ENCODE measurements around the gene CH25H.
"Not testable (repeated sequence)": the region's sequence is repeated elsewhere in the genome, so short reads cannot be mapped to it uniquely, and the experiment has no call there.

Gene CH25H

DNA sequence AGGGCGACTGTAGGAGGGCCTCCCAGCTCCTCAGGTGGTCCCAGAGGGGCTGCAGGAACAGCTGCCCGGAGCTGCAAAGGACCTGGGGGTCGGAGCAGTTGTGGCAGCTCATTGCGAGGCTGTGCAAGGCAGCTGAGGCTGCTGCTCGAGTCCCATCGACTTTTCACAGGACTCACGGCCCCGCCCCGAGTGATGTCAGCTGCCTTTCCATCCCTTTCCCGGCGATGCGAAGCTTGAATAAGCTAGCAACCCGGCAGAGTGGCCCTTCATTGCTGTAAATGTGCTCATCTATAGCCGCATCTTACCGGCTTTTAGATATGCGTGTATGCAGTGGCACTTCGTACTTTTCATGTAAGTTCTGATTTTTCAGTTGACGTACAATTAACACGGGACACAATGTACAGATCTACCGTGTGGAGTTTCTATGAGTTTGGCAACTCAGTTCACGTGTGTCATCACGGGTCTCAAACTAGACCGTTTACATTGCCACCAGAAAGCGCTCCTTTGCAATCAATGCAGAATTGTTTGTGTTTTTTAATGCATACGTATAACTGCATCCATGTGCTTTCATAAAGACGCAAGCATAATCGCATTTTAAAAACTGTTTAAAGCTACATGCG is at the start of gene CH25H:
TSS of gene CH25H (minus strand) at position 137 of the 620 bp plus-strand sequence. CDS start at position 112, 25 bp downstream.
- Histone ChIP-seq H3K9ac (ENCODE audit: low read length in 2 of 2) (peak within 1 kb of the TSS; percentile 44 to 66), H3K27me3 (ENCODE audit: control insufficient read depth in 1 of 2, insufficient read depth in 2 of 2, low read length in 2 of 2) (peaks cover 21% of the 10 kb centered on the region in 2 donors), H3K27ac (ENCODE audit: low read length) (peak within 1 kb of the TSS; percentile 53)

DNA sequence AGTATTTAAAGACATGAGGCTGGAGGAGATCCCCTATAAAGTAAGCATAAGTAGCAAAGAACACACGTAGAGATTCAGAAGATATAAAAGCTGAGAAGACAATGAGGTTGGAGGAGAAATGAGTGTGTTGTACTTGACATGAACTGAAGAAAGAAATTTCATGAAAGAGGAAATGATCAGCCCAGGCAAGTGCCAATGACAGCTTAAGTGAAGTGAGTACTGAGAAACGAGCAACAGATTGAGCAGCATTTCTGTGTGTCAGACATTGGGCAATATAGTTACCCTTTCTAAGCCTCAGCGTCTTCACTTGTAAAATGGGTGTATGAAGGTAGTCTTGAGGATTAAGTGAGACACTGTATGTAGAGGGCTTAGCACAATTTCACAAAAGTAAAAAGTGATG is 49.2 kb upstream of the CH25H start:
- Histone ChIP-seq H3K4me1 (ENCODE audit: control insufficient read depth, insufficient read depth, low read length) (peaks cover 3% of the 10 kb centered on the region), H3K36me3 (ENCODE audit: control insufficient read depth in 2 of 2, insufficient read depth in 2 of 2, low read length in 2 of 2) (no peaks in the 10 kb centered on the region), H3K9ac (ENCODE audit: low read length in 2 of 2) (no peak overlapping the region), H3K27ac (ENCODE audit: low read length) (no peak overlapping the region), H3K9me3 (ENCODE audit: control insufficient read depth in 2 of 2, low read length in 2 of 2) (no peaks in the 10 kb centered on the region), H3K4me3 (ENCODE audit: low read length in 2 of 2) (no peak overlapping the region), H3K27me3 (ENCODE audit: control insufficient read depth in 1 of 2, insufficient read depth in 2 of 2, low read length in 2 of 2) (no peaks in the 10 kb centered on the region)

More for the DNA sequence above, at the start of gene CH25H:
- Histone ChIP-seq H3K4me1 (ENCODE audit: control insufficient read depth, insufficient read depth, low read length) (peaks cover 16% of the 10 kb centered on the region), H3K9me3 (ENCODE audit: control insufficient read depth in 2 of 2, low read length in 2 of 2) (no peaks in the 10 kb centered on the region), H3K4me3 (ENCODE audit: low read length in 2 of 2) (peak within 1 kb of the TSS; percentile 81 to 86), H3K36me3 (ENCODE audit: control insufficient read depth in 2 of 2, insufficient read depth in 2 of 2, low read length in 2 of 2) (no peaks in the 10 kb centered on the region)

- Histone ChIP-seq H3K4me1 (ENCODE audit: control insufficient read depth, insufficient read depth, low read length) (peaks cover 8% of the 10 kb centered on the region), H3K4me3 (ENCODE audit: low read length in 2 of 2) (no peak overlapping the region), H3K36me3 (ENCODE audit: control insufficient read depth in 2 of 2, insufficient read depth in 2 of 2, low read length in 2 of 2) (no peaks in the 10 kb centered on the region), H3K9me3 (ENCODE audit: control insufficient read depth in 2 of 2, low read length in 2 of 2) (no peaks in the 10 kb centered on the region), H3K27ac (ENCODE audit: low read length) (no peak overlapping the region), H3K9ac (ENCODE audit: low read length in 2 of 2) (no peak overlapping the region), H3K27me3 (ENCODE audit: control insufficient read depth in 1 of 2, insufficient read depth in 2 of 2, low read length in 2 of 2) (no peaks in the 10 kb centered on the region)
Observed at GRCh38 chr10:89255793-89256192, 48.7 kb upstream of the CH25H start.

- not testable (repeated sequence) for H3K4me1 ChIP-seq (ENCODE audit: control insufficient read depth, insufficient read depth, low read length); H3K27ac ChIP-seq (ENCODE audit: low read length); H3K9ac ChIP-seq (ENCODE audit: low read length in 2 of 2); H3K4me3 ChIP-seq (ENCODE audit: low read length in 2 of 2); H3K36me3 ChIP-seq (ENCODE audit: control insufficient read depth in 2 of 2, insufficient read depth in 2 of 2, low read length in 2 of 2); H3K9me3 ChIP-seq (ENCODE audit: control insufficient read depth in 2 of 2, low read length in 2 of 2); H3K27me3 ChIP-seq (ENCODE audit: control insufficient read depth in 1 of 2, insufficient read depth in 2 of 2, low read length in 2 of 2)
Observed at GRCh38 chr10:89255091-89255579, 48.0 kb upstream of the CH25H start.

- H3K27ac ChIP-seq (ENCODE audit: low read length) = no peak overlapping the region
Observed at GRCh38 chr10:89252225-89252585, 45.1 kb upstream of the CH25H start.

DNA sequence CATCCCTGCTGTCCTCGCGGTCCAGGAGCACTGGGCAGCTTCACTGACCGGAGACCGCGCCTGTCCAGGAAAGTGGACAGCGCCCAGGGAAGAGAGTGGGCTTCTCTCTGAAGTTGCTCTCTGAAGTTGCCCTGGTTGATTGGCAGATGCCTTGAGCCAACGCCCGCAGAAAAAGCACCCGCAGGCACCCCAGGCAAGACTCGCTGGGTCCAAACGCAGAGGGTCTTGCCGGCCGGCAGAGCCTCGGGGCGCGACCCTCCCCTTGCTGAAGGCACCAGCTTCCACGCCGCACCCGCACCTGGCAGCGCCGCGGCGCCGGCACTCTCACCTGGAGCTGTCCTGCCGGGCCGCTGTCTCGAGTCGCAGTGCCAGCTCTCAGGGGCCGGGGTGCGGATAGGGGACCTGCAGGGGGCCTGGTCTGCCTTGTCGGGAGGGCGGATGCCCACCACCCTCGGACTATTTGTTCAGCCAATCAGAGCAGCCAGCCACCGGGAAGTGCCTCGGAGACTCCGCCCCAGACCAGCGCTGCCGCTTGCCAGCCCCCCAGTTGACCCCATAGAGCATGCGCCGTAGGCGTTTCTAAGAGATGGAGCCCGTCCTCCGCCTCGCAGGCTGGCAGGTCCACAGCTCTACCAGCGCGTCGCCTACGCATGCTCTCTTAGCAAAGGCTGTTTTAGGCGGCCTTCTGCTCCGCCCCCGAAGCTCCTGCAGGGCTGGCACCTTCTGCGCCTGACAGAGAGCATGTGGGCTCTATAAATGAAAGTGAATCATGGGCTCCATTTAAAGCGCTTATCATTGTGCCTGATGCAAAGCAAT is 44.5 kb upstream of the CH25H start, which contains the start of gene LIPA:
TSS of gene LIPA (minus strand) at position 367 of the 816 bp plus-strand sequence. CDS start 4,127 bp downstream, outside the sequence.
- Histone ChIP-seq H3K27ac (ENCODE audit: low read length) (peak within 1 kb of the TSS; percentile 41), H3K9ac (ENCODE audit: low read length in 2 of 2) (peak within 1 kb of the TSS; percentile 76 to 79), H3K4me1 (ENCODE audit: control insufficient read depth, insufficient read depth, low read length) (peaks cover 8% of the 10 kb centered on the region)

More at GRCh38 chr10:89252225-89252585, 45.1 kb upstream of the CH25H start:
- no peaks in the 10 kb centered on the region for H3K27me3 ChIP-seq (ENCODE audit: control insufficient read depth in 1 of 2, insufficient read depth in 2 of 2, low read length in 2 of 2)
- H3K4me3 ChIP-seq (ENCODE audit: low read length in 2 of 2) = peak overlapping the region; percentile 92 to 94
- no peaks in the 10 kb centered on the region for H3K36me3 ChIP-seq (ENCODE audit: control insufficient read depth in 2 of 2, insufficient read depth in 2 of 2, low read length in 2 of 2)
- H3K9ac ChIP-seq (ENCODE audit: low read length in 2 of 2) = no peak overlapping the region
- H3K9me3 ChIP-seq (ENCODE audit: control insufficient read depth in 2 of 2, low read length in 2 of 2) = no peaks in the 10 kb centered on the region
- H3K4me1 ChIP-seq (ENCODE audit: control insufficient read depth, insufficient read depth, low read length) = peaks cover 8% of the 10 kb centered on the region

GRCh38 chr10:89250865-89251408 is 43.8 kb upstream of the CH25H start:
- Histone ChIP-seq H3K27me3 (ENCODE audit: control insufficient read depth in 1 of 2, insufficient read depth in 2 of 2, low read length in 2 of 2) (no peaks in the 10 kb centered on the region), H3K4me1 (ENCODE audit: control insufficient read depth, insufficient read depth, low read length) (peaks cover 8% of the 10 kb centered on the region), H3K36me3 (ENCODE audit: control insufficient read depth in 2 of 2, insufficient read depth in 2 of 2, low read length in 2 of 2) (no peaks in the 10 kb centered on the region), H3K4me3 (ENCODE audit: low read length in 2 of 2) (peak overlapping the region; percentile 92 to 94), H3K27ac (ENCODE audit: low read length) (peak overlapping the region; percentile 41), H3K9ac (ENCODE audit: low read length in 2 of 2) (peak overlapping the region; percentile 76 to 79), H3K9me3 (ENCODE audit: control insufficient read depth in 2 of 2, low read length in 2 of 2) (no peaks in the 10 kb centered on the region)

More for the DNA sequence above, 44.5 kb upstream of the CH25H start, which contains the start of gene LIPA:
- H3K36me3 ChIP-seq (ENCODE audit: control insufficient read depth in 2 of 2, insufficient read depth in 2 of 2, low read length in 2 of 2) = no peaks in the 10 kb centered on the region
- H3K9me3 ChIP-seq (ENCODE audit: control insufficient read depth in 2 of 2, low read length in 2 of 2) = no peaks in the 10 kb centered on the region
- H3K27me3 ChIP-seq (ENCODE audit: control insufficient read depth in 1 of 2, insufficient read depth in 2 of 2, low read length in 2 of 2) = no peaks in the 10 kb centered on the region
- H3K4me3 ChIP-seq (ENCODE audit: low read length in 2 of 2) = peak within 1 kb of the TSS; percentile 92 to 94

- Histone ChIP-seq H3K9me3 (ENCODE audit: control insufficient read depth in 2 of 2, low read length in 2 of 2) (no peaks in the 10 kb centered on the region), H3K36me3 (ENCODE audit: control insufficient read depth in 2 of 2, insufficient read depth in 2 of 2, low read length in 2 of 2) (no peaks in the 10 kb centered on the region), H3K27me3 (ENCODE audit: control insufficient read depth in 1 of 2, insufficient read depth in 2 of 2, low read length in 2 of 2) (no peaks in the 10 kb centered on the region), H3K4me3 (ENCODE audit: low read length in 2 of 2) (no peak overlapping the region), H3K4me1 (ENCODE audit: control insufficient read depth, insufficient read depth, low read length) (peaks cover 8% of the 10 kb centered on the region), H3K9ac (ENCODE audit: low read length in 2 of 2) (no peak overlapping the region), H3K27ac (ENCODE audit: low read length) (no peak overlapping the region)
Observed at GRCh38 chr10:89248990-89249389, 41.9 kb upstream of the CH25H start.

GRCh38 chr10:89247623-89248022 is 40.5 kb upstream of the CH25H start:
- H3K27ac ChIP-seq (ENCODE audit: low read length); H3K4me3 ChIP-seq (ENCODE audit: low read length in 2 of 2); H3K4me1 ChIP-seq (ENCODE audit: control insufficient read depth, insufficient read depth, low read length); H3K9me3 ChIP-seq (ENCODE audit: control insufficient read depth in 2 of 2, low read length in 2 of 2); H3K36me3 ChIP-seq (ENCODE audit: control insufficient read depth in 2 of 2, insufficient read depth in 2 of 2, low read length in 2 of 2); H3K9ac ChIP-seq (ENCODE audit: low read length in 2 of 2); H3K27me3 ChIP-seq (ENCODE audit: control insufficient read depth in 1 of 2, insufficient read depth in 2 of 2, low read length in 2 of 2): not testable (repeated sequence)

- H3K9ac ChIP-seq (ENCODE audit: low read length in 2 of 2) = no peak overlapping the region
- no peak overlapping the region for H3K4me3 ChIP-seq (ENCODE audit: low read length in 2 of 2)
Observed at GRCh38 chr10:89245802-89246201, 38.7 kb upstream of the CH25H start.

More at GRCh38 chr10:89245802-89246201, 38.7 kb upstream of the CH25H start:
- peaks cover 0 to 8% of the 10 kb centered on the region in 2 donors for H3K36me3 ChIP-seq (ENCODE audit: control insufficient read depth in 2 of 2, insufficient read depth in 2 of 2, low read length in 2 of 2)
- H3K27me3 ChIP-seq (ENCODE audit: control insufficient read depth in 1 of 2, insufficient read depth in 2 of 2, low read length in 2 of 2) = no peaks in the 10 kb centered on the region
- peaks cover 2% of the 10 kb centered on the region for H3K4me1 ChIP-seq (ENCODE audit: control insufficient read depth, insufficient read depth, low read length)
- H3K9me3 ChIP-seq (ENCODE audit: control insufficient read depth in 2 of 2, low read length in 2 of 2) = no peaks in the 10 kb centered on the region
- H3K27ac ChIP-seq (ENCODE audit: low read length) = no peak overlapping the region
